ENCODE results near the gene SLCO1C1.

GRCh38 chr12:20696181-20696905, 1.2 kb downstream of the SLCO1C1 start:
- TF ChIP-seq PAX5 (IDR thresholded peaks at IDR 0.05; ENCODE audit: insufficient read depth, low read length, severe bottlenecking) (no peak), POLR2A (IDR thresholded peaks at IDR 0.05; ENCODE audit: low read depth, low read length) (no peak), POLR2AphosphoS5 (IDR thresholded peaks at IDR 0.05; ENCODE audit: low read depth, low read length) (no peak), TAF1 (IDR thresholded peaks at IDR 0.05; ENCODE audit: low read depth, low read length) (no peak)
